IMR-90 (cell line): Measurements from ENCODE around the gene HK3. TPM values are rescaled to one million over a fixed set of nuclear protein-coding genes. Genes with fewer than 3 reads are reported as not detected.

Experiments
- ATAC-seq: fragments of 200-7000 bp; cut with Tn5 transposase; 2 replicates; pipeline ENCODE4 v1.9.1; 2020; ENCODE audit warnings: low read depth, mild to moderate bottlenecking, moderate library complexity
- BruUV-seq: library from RNA; stranded (reverse); fragments of 400-500 nt; replicated peaks from 2 replicates; lab custom pipeline; 2021; lab: Mats Ljungman, UMichigan
- CTCF ChIA-PET: fragments of 300-600 bp; formaldehyde crosslinking; extraction: SDS; loops from one replicate; lab custom pipeline; 2021; ENCODE audit warnings: antibody characterized with exemption; lab: Yijun Ruan, JAX
- POLR2A ChIA-PET: fragments of 300-600 bp; sonication (Branson Sonifier 250); formaldehyde crosslinking; loops from one replicate; lab custom pipeline; 2022; ENCODE audit warnings: antibody characterized with exemption; ENCODE audit not compliant: unreplicated experiment; lab: Charles Lee
- DNase-seq: peaks from one replicate; pipeline ENCODE4 v3.0.0; 2013
- H2AFZ ChIP-seq: replicated peaks from 2 replicates; pipeline ENCODE3; 2013; ENCODE audit warnings: low read length, mild to moderate bottlenecking; ENCODE audit not compliant: poor library complexity
- H2AK5ac ChIP-seq: 2 replicates; pipeline ENCODE4 v1.6.1; 2013; ENCODE audit warnings: low read depth, low read length, inconsistent platforms
- H2AK9ac ChIP-seq: replicated peaks from 2 replicates; pipeline ENCODE3; 2013; ENCODE audit warnings: mild to moderate bottlenecking, low read depth, low read length, moderate library complexity; ENCODE audit not compliant: poor library complexity
- H2BK120ac ChIP-seq: 2 replicates; pipeline ENCODE4 v1.6.1; 2013; ENCODE audit warnings: low read depth, low read length, inconsistent platforms
- H2BK15ac ChIP-seq: 3 replicates; pipeline ENCODE4 v1.6.1; 2013; ENCODE audit warnings: low read depth, low read length, inconsistent platforms
- H2BK20ac ChIP-seq: 2 replicates; pipeline ENCODE4 v1.6.1; 2013; ENCODE audit warnings: low read depth, mild to moderate bottlenecking, inconsistent platforms, low read length, moderate library complexity
- H2BK5ac ChIP-seq: 2 replicates; pipeline ENCODE4 v1.6.1; 2013; ENCODE audit warnings: mild to moderate bottlenecking, low read depth, low read length, inconsistent platforms; ENCODE audit not compliant: poor library complexity, severe bottlenecking
- H3K14ac ChIP-seq: replicated peaks from 2 replicates; pipeline ENCODE4 v1.6.1; 2013; ENCODE audit warnings: low read depth, low read length, inconsistent platforms
- H3K18ac ChIP-seq: 2 replicates; pipeline ENCODE4 v1.6.1; 2013; ENCODE audit warnings: low read depth, low read length, control low read depth
- H3K23ac ChIP-seq: 2 replicates; pipeline ENCODE4 v1.6.1; 2013; ENCODE audit warnings: low read depth, low read length, inconsistent platforms
- H3K27ac ChIP-seq: 2 replicates; pipeline ENCODE4 v1.5.1; 2013; ENCODE audit warnings: mild to moderate bottlenecking, control low read depth, low read length; ENCODE audit not compliant: insufficient read depth
- H3K27me3 ChIP-seq: 2 replicates; pipeline ENCODE4 v1.6.1; 2013; ENCODE audit warnings: low read length; ENCODE audit not compliant: control insufficient read depth, insufficient read depth
- H3K36me3 ChIP-seq: 2 replicates; pipeline ENCODE4 v1.6.1; 2013; ENCODE audit warnings: low read length, mixed read lengths; ENCODE audit not compliant: control insufficient read depth, insufficient read depth
- H3K4ac ChIP-seq: 2 replicates; pipeline ENCODE4 v1.6.1; 2013; ENCODE audit warnings: low read depth, low read length, inconsistent platforms
- H3K4me1 ChIP-seq: 2 replicates; pipeline ENCODE4 v1.6.1; 2013; ENCODE audit warnings: low read length, mixed read lengths; ENCODE audit not compliant: control insufficient read depth, insufficient read depth
- H3K4me2 ChIP-seq: 2 replicates; pipeline ENCODE4 v1.6.1; 2013; ENCODE audit warnings: low read depth, mild to moderate bottlenecking, control low read depth, low read length, moderate library complexity
- H3K4me3 ChIP-seq: 2 replicates; pipeline ENCODE4 v1.5.1; 2013; ENCODE audit warnings: low read depth, mild to moderate bottlenecking, control low read depth, low read length, moderate library complexity; ENCODE audit not compliant: insufficient read depth
- H3K56ac ChIP-seq: 2 replicates; pipeline ENCODE4 v1.6.1; 2013; ENCODE audit warnings: low read length, inconsistent platforms; ENCODE audit not compliant: insufficient read depth; ENCODE audit errors: extremely low read depth
- H3K79me1 ChIP-seq, 2 experiments: 2 replicates each; pipeline ENCODE4 v1.6.1; 2013; ENCODE audit warnings: low read length in 2 of 2, inconsistent platforms in 1 of 2, low read depth in 1 of 2
- H3K9ac ChIP-seq: 2 replicates; pipeline ENCODE4 v1.6.1; 2013; ENCODE audit warnings: low read depth, low read length, control low read depth
- H3K9me1 ChIP-seq: 2 replicates; pipeline ENCODE4 v1.6.1; 2013; ENCODE audit warnings: low read length, inconsistent platforms; ENCODE audit not compliant: insufficient read depth
- H3K9me3 ChIP-seq: 2 replicates; pipeline ENCODE4 v1.6.1; 2013; ENCODE audit warnings: low read length; ENCODE audit not compliant: control insufficient read depth, insufficient read depth
- H4K20me1 ChIP-seq: 2 replicates; pipeline ENCODE4 v1.6.1; 2013; ENCODE audit warnings: low read length, inconsistent platforms; ENCODE audit not compliant: insufficient read depth
- H4K5ac ChIP-seq: 2 replicates; pipeline ENCODE4 v1.6.1; 2013; ENCODE audit warnings: mild to moderate bottlenecking, low read depth, low read length, control low read depth
- H4K8ac ChIP-seq, 2 experiments: 2 replicates each; pipeline ENCODE4 v1.6.1; 2013; ENCODE audit warnings: low read depth in 2 of 2, low read length in 2 of 2, control low read depth in 1 of 2, inconsistent platforms in 1 of 2
- H4K91ac ChIP-seq: 2 replicates; pipeline ENCODE4 v1.6.1; 2013; ENCODE audit warnings: low read depth, low read length, inconsistent platforms; ENCODE audit not compliant: insufficient read depth
- BHLHE40 ChIP-seq: fragments of 150-350 bp; IDR thresholded peaks from 2 replicates; pipeline ENCODE4 v1.6.1; 2016; ENCODE audit warnings: mild to moderate bottlenecking, low read depth, low read length
- CEBPB ChIP-seq: IDR thresholded peaks from 2 replicates; pipeline ENCODE4 v1.6.1; 2012; ENCODE audit warnings: low read depth, low read length, improper control_type of control experiment
- CHD1 ChIP-seq: IDR thresholded peaks from 2 replicates; pipeline ENCODE4 v1.6.1; 2012; ENCODE audit warnings: low read depth, low read length, improper control_type of control experiment
- FOS ChIP-seq: fragments of 150-350 bp; IDR thresholded peaks from 2 replicates; pipeline ENCODE4 v1.6.1; 2016; ENCODE audit warnings: low read depth, low read length
- POLR2A ChIP-seq: IDR thresholded peaks from 2 replicates; pipeline ENCODE4 v1.6.1; 2012; ENCODE audit warnings: mild to moderate bottlenecking, low read depth, low read length
- SMC3 ChIP-seq: fragments of 150-350 bp; IDR thresholded peaks from 2 replicates; pipeline ENCODE4 v1.6.1; 2016; ENCODE audit warnings: low read depth, mild to moderate bottlenecking, antibody characterized with exemption, low read length, moderate library complexity
- whole genome bisulfite sequencing, 2 experiments: methylation state at CpG; one replicate each; pipeline versions ENCODE4 v1.1.5 to v1.1.7; 2013; ENCODE audit warnings: missing lambda C conversion rate in 2 of 2; ENCODE audit not compliant: insufficient read length in 1 of 2; ENCODE audit errors: extremely low coverage in 2 of 2; 5-methylcytosine and 5-hydroxymethylcytosine counted together
- dilution Hi-C: fragments of 300-500 bp; cut with HindIII; formaldehyde crosslinking; loops from one replicate; pipeline ENCODE4 v1.14.3; 2018; ENCODE audit warnings: low sequenced_read_pairs; ENCODE audit not compliant: unreplicated experiment
- in situ Hi-C: fragments of 300-500 bp; cut with MboI; formaldehyde crosslinking; loops from 3 replicates; pipeline ENCODE4 v1.14.3; 2019; ENCODE audit warnings: low sequenced_read_pairs, inconsistent platforms, mixed read lengths
- intact Hi-C: fragments of 100-400 bp; cut with micrococcal nuclease; formaldehyde crosslinking; loops from 2 replicates; pipeline ENCODE4 v1.10.0; 2022
- polyA plus RNA-seq, 3 experiments: library from polyadenylated mRNA; depleted of rRNA; stranded (reverse); fragments of >200 nt; gene quantifications; 2 replicates each; pipeline ENCODE4 v1.2.3, GENCODE V29; 2012; ENCODE audit warnings: low replicate concordance in 1 of 3
- total RNA-seq: library from RNA; depleted of rRNA; stranded (reverse); fragments of >200 nt; gene quantifications from 2 replicates; pipeline ENCODE4 v1.2.3, GENCODE V29; 2012
- TF ChIP-seq, protein P1 (sequence below): fragments of 150-350 bp; IDR thresholded peaks from 2 replicates; pipeline ENCODE4 v1.6.1; 2016; ENCODE audit warnings: low read depth, mild to moderate bottlenecking, low read length, moderate library complexity, borderline replicate concordance
- TF ChIP-seq, protein P2 (sequence below): fragments of 150-350 bp; IDR thresholded peaks from 2 replicates; pipeline ENCODE4 v1.6.1; 2017; ENCODE audit warnings: mild to moderate bottlenecking, antibody characterized with exemption, low read length, low read depth
- TF ChIP-seq, protein P3 (sequence below): conservative IDR thresholded peaks from 2 replicates; pipeline ENCODE4 v1.5.1; 2012; ENCODE audit warnings: mild to moderate bottlenecking, low read depth, low read length, improper control_type of control experiment

The HK3 gene
- total and polyA plus RNA-seq, 2 of the 4 experiments (the other 2 are of a cell fraction) = not detected

DNA sequence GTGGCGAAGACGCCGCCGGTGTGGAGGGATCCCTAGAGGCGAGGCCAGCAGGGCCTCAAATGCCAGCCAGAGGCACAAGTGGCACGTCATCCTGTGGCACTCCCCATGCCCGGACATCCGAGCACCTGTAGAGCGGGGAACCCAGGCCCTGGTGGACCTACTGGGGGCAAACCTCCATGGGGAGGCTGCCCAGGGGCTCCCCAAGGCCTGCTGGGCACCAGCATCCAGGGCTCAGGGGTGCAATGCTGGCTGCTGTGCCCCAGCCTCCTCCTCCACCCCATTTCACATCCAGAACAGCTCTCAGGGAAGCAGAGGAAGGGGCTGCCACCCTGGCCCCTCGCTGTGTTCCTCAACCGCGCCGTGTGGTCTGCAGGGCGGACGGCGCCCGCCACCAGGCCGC is 43.5 kb downstream of the HK3 start:
- Histone ChIP-seq H2BK5ac (no peak overlapping the region), H4K8ac (no peak overlapping the region), H3K9me1 (no peaks in the 10 kb centered on the region), H3K23ac (no peak overlapping the region), H2AFZ (no peak overlapping the region), H3K18ac (no peak overlapping the region), H2BK20ac (no peak overlapping the region), H3K4ac (no peak overlapping the region), H3K9me3 (no peaks in the 10 kb centered on the region), H3K4me3 (no peak overlapping the region), H3K27ac (no peak overlapping the region), H4K5ac (no peak overlapping the region), H4K20me1 (no peaks in the 10 kb centered on the region), H3K36me3 (no peaks in the 10 kb centered on the region), H3K4me1 (no peaks in the 10 kb centered on the region), H3K14ac (no peak overlapping the region), H3K56ac (no peak overlapping the region), H2BK120ac (no peak overlapping the region), H3K79me1 (no peaks in the 10 kb centered on the region), H3K27me3 (peaks cover 53% of the 10 kb centered on the region), H4K91ac (no peak overlapping the region), H2AK9ac (no peak overlapping the region), H3K9ac (no peak overlapping the region), H2AK5ac (no peak overlapping the region), H2BK15ac (no peak overlapping the region), H3K4me2 (no peak overlapping the region)
- 72% methylated on average over 8 of the region's 18 CpGs; no CpG with 5 or more reads in 1 of the 2 experiments for WGBS, 2 experiments
- ATAC-seq (no peak), DNase-seq (no peak)
- dilution Hi-C loops (no loop called here), intact Hi-C loops (no loop called here), in situ Hi-C loops (no loop called here)
- POLR2A ChIA-PET = no interaction called here
- TF ChIP-seq CHD1 (no peak), FOS (no peak), POLR2A (no peak), SMC3 (no peak), CEBPB (no peak), BHLHE40 (no peak)
- TF ChIP-seq, protein P1, sequence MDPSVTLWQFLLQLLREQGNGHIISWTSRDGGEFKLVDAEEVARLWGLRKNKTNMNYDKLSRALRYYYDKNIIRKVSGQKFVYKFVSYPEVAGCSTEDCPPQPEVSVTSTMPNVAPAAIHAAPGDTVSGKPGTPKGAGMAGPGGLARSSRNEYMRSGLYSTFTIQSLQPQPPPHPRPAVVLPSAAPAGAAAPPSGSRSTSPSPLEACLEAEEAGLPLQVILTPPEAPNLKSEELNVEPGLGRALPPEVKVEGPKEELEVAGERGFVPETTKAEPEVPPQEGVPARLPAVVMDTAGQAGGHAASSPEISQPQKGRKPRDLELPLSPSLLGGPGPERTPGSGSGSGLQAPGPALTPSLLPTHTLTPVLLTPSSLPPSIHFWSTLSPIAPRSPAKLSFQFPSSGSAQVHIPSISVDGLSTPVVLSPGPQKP = no peak
- TF ChIP-seq, protein P2, sequence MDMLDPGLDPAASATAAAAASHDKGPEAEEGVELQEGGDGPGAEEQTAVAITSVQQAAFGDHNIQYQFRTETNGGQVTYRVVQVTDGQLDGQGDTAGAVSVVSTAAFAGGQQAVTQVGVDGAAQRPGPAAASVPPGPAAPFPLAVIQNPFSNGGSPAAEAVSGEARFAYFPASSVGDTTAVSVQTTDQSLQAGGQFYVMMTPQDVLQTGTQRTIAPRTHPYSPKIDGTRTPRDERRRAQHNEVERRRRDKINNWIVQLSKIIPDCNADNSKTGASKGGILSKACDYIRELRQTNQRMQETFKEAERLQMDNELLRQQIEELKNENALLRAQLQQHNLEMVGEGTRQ = no peak
- TF ChIP-seq, protein P3, sequence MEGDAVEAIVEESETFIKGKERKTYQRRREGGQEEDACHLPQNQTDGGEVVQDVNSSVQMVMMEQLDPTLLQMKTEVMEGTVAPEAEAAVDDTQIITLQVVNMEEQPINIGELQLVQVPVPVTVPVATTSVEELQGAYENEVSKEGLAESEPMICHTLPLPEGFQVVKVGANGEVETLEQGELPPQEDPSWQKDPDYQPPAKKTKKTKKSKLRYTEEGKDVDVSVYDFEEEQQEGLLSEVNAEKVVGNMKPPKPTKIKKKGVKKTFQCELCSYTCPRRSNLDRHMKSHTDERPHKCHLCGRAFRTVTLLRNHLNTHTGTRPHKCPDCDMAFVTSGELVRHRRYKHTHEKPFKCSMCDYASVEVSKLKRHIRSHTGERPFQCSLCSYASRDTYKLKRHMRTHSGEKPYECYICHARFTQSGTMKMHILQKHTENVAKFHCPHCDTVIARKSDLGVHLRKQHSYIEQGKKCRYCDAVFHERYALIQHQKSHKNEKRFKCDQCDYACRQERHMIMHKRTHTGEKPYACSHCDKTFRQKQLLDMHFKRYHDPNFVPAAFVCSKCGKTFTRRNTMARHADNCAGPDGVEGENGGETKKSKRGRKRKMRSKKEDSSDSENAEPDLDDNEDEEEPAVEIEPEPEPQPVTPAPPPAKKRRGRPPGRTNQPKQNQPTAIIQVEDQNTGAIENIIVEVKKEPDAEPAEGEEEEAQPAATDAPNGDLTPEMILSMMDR = no peak
- no TSS peak for BruUV-seq
- CTCF ChIA-PET = no interaction called here
